ENCODE results near the gene HELZ2.

DNA sequence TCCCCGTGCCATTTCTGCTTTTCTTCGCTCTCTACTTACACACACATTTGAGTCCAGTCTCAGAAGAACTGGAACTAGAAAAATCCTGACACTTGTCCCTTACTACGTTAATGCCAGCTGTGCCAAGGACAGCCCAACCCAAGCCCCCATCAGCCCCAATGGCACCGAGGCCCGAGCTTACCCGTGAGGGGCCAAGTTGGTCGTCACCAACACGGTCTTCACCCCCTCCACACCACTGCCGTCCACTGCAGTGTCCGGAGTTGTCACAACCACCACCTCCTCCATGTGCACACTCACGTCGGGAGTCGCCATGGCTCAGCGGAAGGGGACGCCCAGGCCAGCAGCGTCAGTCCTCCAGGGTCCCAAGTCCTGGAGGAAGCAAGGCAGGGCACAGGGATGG lies 45.0 kb upstream of the HELZ2 start:
- TF ChIP-seq CTCF (IDR thresholded peaks at IDR 0.05; ENCODE audit: insufficient read depth, low read length) = no peak
- TF ChIP-seq POLR2AphosphoS5 (IDR thresholded peaks at IDR 0.05; ENCODE audit: low read depth) = no peak
